Neural cell (in vitro differentiated cells): ENCODE measurements around the gene CABLES1. TPM values are rescaled to one million over a fixed set of nuclear protein-coding genes. Genes with fewer than 3 reads are reported as not detected.

Experiments used
- H2AFZ ChIP-seq: fragments of 200-600, 300-800 bp; sonication (generic), shearing (Covaris generic); 2 replicates; pipeline ENCODE4 v1.6.0; 2014; ENCODE audit warnings: low read depth, mild to moderate bottlenecking, antibody characterized with exemption, low read length, moderate library complexity
- H3F3A ChIP-seq: fragments of 200-600 bp; shearing (Covaris generic); 2 replicates; pipeline ENCODE4 v1.6.1; 2016; ENCODE audit warnings: mild to moderate bottlenecking, moderate library complexity, mixed read lengths, antibody characterized with exemption, low read length; ENCODE audit not compliant: insufficient read depth, poor library complexity, severe bottlenecking
- H3K27ac ChIP-seq: fragments of 200-600, 300-800 bp; sonication (generic), shearing (Covaris generic); 2 replicates; pipeline ENCODE4 v1.5.1; 2014; ENCODE audit warnings: mild to moderate bottlenecking, low read length, moderate library complexity
- H3K27me3 ChIP-seq: fragments of 300-800, 200-600 bp; sonication (generic), shearing (Covaris generic); 2 replicates; pipeline ENCODE4 v1.6.0; 2014; ENCODE audit warnings: mild to moderate bottlenecking, low read depth, low read length, moderate library complexity; ENCODE audit not compliant: insufficient read depth
- H3K36me3 ChIP-seq: fragments of 300-800, 200-600 bp; sonication (generic), shearing (Covaris generic); 2 replicates; pipeline ENCODE4 v1.5.1; 2014; ENCODE audit warnings: mild to moderate bottlenecking, antibody characterized with exemption, low read length, moderate library complexity; ENCODE audit not compliant: insufficient read depth
- H3K4me2 ChIP-seq: fragments of 300-800, 200-600 bp; sonication (generic), shearing (Covaris generic); 2 replicates; pipeline ENCODE4 v1.6.0; 2014; ENCODE audit warnings: mild to moderate bottlenecking, low read length
- H3K4me3 ChIP-seq: fragments of 300-800, 200-600 bp; sonication (generic), shearing (Covaris generic); 2 replicates; pipeline ENCODE4 v1.5.1; 2014; ENCODE audit warnings: mild to moderate bottlenecking, low read length, moderate library complexity
- H3K79me2 ChIP-seq: fragments of 200-600 bp; shearing (Covaris generic); replicated peaks from 2 replicates; pipeline ENCODE4 v1.6.0; 2014; ENCODE audit warnings: mild to moderate bottlenecking, low read length, moderate library complexity; ENCODE audit not compliant: insufficient read depth
- H3K9ac ChIP-seq: fragments of 300-800, 200-600 bp; sonication (generic), shearing (Covaris generic); 2 replicates; pipeline ENCODE4 v1.6.1; 2016; ENCODE audit warnings: mild to moderate bottlenecking, low read length, mixed read lengths
- H3K9me2 ChIP-seq: fragments of 200-600 bp; shearing (Covaris generic); 2 replicates; pipeline ENCODE4 v1.6.1; 2016; ENCODE audit warnings: mild to moderate bottlenecking, low read length, mixed read lengths; ENCODE audit not compliant: insufficient read depth
- H3K9me3 ChIP-seq: fragments of 200-600, 300-800 bp; sonication (generic), shearing (Covaris generic); 2 replicates; pipeline ENCODE4 v1.6.1; 2016; ENCODE audit warnings: mild to moderate bottlenecking, mixed run types, low read length, moderate library complexity, mixed read lengths
- H4K20me1 ChIP-seq: fragments of 200-600 bp; shearing (Covaris generic); 2 replicates; pipeline ENCODE4 v1.6.1; 2016; ENCODE audit warnings: mild to moderate bottlenecking, mixed run types; ENCODE audit not compliant: insufficient read depth
- CTCF ChIP-seq: fragments of 450-650 bp; IDR thresholded peaks from 2 replicates; pipeline ENCODE4 v1.5.1; 2014; ENCODE audit warnings: antibody characterized with exemption, mild to moderate bottlenecking, moderate library complexity; ENCODE audit not compliant: poor library complexity, severe bottlenecking
- EP300 ChIP-seq: fragments of 450-650 bp; conservative IDR thresholded peaks from 2 replicates; pipeline ENCODE4 v1.6.1; 2014; ENCODE audit warnings: antibody characterized with exemption, mild to moderate bottlenecking, moderate library complexity; ENCODE audit not compliant: poor library complexity, severe bottlenecking
- EZH2 ChIP-seq: fragments of 200-600, 300-800 bp; shearing (Covaris generic), sonication (generic); IDR thresholded peaks from 2 replicates; pipeline ENCODE4 v1.6.1; 2014; ENCODE audit warnings: antibody characterized with exemption, low read length, borderline replicate concordance, mild to moderate bottlenecking; ENCODE audit not compliant: insufficient read depth, poor library complexity, severe bottlenecking
- MXI1 ChIP-seq: fragments of 450-650 bp; conservative IDR thresholded peaks from 2 replicates; pipeline ENCODE4 v1.6.1; 2014; ENCODE audit warnings: antibody characterized with exemption, mild to moderate bottlenecking; ENCODE audit not compliant: poor library complexity, severe bottlenecking
- POLR2AphosphoS5 ChIP-seq: IDR thresholded peaks from 2 replicates; pipeline ENCODE4 v1.6.1; 2012
- RAD21 ChIP-seq: fragments of 450-650 bp; conservative IDR thresholded peaks from 2 replicates; pipeline ENCODE4 v1.6.1; 2014; ENCODE audit warnings: antibody characterized with exemption, mild to moderate bottlenecking, moderate library complexity
- REST ChIP-seq: IDR thresholded peaks from 2 replicates; pipeline ENCODE4 v1.6.1; 2012; ENCODE audit warnings: borderline replicate concordance
- SMC3 ChIP-seq: fragments of 450-650 bp; conservative IDR thresholded peaks from 2 replicates; pipeline ENCODE4 v1.6.1; 2014; ENCODE audit warnings: antibody characterized with exemption, mild to moderate bottlenecking, moderate library complexity; ENCODE audit not compliant: poor library complexity
- TAF1 ChIP-seq: IDR thresholded peaks from 2 replicates; pipeline ENCODE4 v1.6.1; 2012; ENCODE audit warnings: low read depth
- polyA plus RNA-seq: library from polyadenylated mRNA; depleted of rRNA; stranded (reverse); fragments of >200 nt; gene quantifications from 2 replicates; pipeline ENCODE4 v1.2.3, GENCODE V29; 2014

Gene CABLES1
- polyA plus RNA-seq, 1 donor from 2014 or later, result 1.4 TPM

- H2AFZ ChIP-seq, result no peak overlapping the region
- no peak overlapping the region for H3K4me3 ChIP-seq
- H3K9me3 ChIP-seq, result no peaks in the 10 kb centered on the region
- H3K9ac ChIP-seq, result no peak overlapping the region
- H3F3A ChIP-seq, result no peaks in the 10 kb centered on the region
- no peak overlapping the region for H3K4me2 ChIP-seq
- no peaks in the 10 kb centered on the region for H3K36me3 ChIP-seq
- H4K20me1 ChIP-seq, result no peaks in the 10 kb centered on the region
- TF ChIP-seq POLR2AphosphoS5 (no peak), TAF1 (no peak), MXI1 (no peak), RAD21 (no peak), EZH2 (no peak), CTCF (no peak), REST (no peak), EP300 (no peak), SMC3 (no peak)
- H3K27ac ChIP-seq, result no peak overlapping the region
- no peaks in the 10 kb centered on the region for H3K79me2 ChIP-seq
- no peaks in the 10 kb centered on the region for H3K27me3 ChIP-seq
- H3K9me2 ChIP-seq, result no peaks in the 10 kb centered on the region
Measured at GRCh38 chr18:23269928-23270327, 134.6 kb downstream of the CABLES1 start.

GRCh38 chr18:23270986-23271680 lies 135.8 kb downstream of the CABLES1 start:
- H4K20me1 ChIP-seq, result no peaks in the 10 kb centered on the region
- H3F3A ChIP-seq, result no peaks in the 10 kb centered on the region
- no peaks in the 10 kb centered on the region for H3K36me3 ChIP-seq
- H3K4me3 ChIP-seq, result no peak overlapping the region
- H3K4me2 ChIP-seq, result no peak overlapping the region
- no peak overlapping the region for H3K27ac ChIP-seq
- H3K9me3 ChIP-seq, result no peaks in the 10 kb centered on the region
- H3K27me3 ChIP-seq, result no peaks in the 10 kb centered on the region
- no peak for TF ChIP-seq EP300
- no peak for TF ChIP-seq RAD21
- no peak for TF ChIP-seq CTCF
- TF ChIP-seq EZH2, result no peak
- TF ChIP-seq REST, result no peak
- H3K9ac ChIP-seq, result no peak overlapping the region
- H2AFZ ChIP-seq, result no peak overlapping the region
- H3K9me2 ChIP-seq, result no peaks in the 10 kb centered on the region
- H3K79me2 ChIP-seq, result no peaks in the 10 kb centered on the region
